Urothelium cell line (cell line): ENCODE data around the gene RPL10A.

Experiments used
- DNase-seq: peaks from one replicate; pipeline ENCODE4 v3.0.0; 2011; ENCODE audit warnings: low spot score, mixed read lengths
- FAIRE-seq: peaks from 2 replicates; lab custom pipeline; 2011; peaks lifted over from hg19 to GRCh38; lab: Jason Lieb, UNC

Gene RPL10A

DNA sequence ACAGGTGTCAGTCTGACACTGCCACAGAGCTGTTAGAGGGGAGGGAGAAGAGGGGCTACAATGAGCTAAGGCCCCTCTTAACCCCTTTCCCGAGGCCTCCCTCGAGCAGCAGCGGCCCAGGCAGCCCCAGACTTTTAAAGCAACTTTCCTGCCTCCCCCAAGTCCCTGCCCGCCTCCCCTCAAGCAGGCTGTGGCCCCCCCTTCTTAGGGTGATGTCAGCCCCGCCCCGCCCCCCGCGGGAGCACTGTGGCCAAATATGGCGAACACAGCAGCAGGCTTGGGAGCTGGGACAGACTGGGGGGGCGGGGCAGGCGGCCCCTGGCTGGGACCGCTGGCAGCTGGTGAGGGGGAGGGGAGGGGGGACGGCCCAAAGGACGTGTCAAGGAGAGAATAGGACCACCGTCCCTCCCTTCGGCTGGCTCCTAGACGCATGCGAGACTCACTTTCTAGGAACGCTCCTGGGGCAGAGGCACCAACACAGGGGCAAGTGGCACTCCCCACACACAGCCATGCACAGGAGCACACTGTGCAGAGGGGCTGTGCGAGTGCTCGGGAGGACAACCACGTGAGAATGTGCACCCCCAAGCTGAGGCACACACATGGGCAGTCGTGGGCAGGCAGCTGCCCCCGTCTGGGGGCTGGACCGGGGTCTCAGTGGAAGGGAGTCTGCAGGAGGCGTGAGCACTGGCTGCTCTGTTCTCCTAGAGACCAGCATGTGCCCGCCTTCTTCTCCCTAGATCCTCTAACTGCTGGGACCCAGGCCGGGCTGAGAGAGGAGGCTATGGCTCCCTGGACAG lies 22.0 kb downstream of the RPL10A start:
- FAIRE-seq (no peak), DNase-seq (no peak)

GRCh38 chr6:35490821-35491557 lies 22.8 kb downstream of the RPL10A start:
- no peak for DNase-seq
- no peak for FAIRE-seq

GRCh38 chr6:35491558-35492257 lies 23.5 kb downstream of the RPL10A start:
- no peak for FAIRE-seq
- no peak for DNase-seq

DNA sequence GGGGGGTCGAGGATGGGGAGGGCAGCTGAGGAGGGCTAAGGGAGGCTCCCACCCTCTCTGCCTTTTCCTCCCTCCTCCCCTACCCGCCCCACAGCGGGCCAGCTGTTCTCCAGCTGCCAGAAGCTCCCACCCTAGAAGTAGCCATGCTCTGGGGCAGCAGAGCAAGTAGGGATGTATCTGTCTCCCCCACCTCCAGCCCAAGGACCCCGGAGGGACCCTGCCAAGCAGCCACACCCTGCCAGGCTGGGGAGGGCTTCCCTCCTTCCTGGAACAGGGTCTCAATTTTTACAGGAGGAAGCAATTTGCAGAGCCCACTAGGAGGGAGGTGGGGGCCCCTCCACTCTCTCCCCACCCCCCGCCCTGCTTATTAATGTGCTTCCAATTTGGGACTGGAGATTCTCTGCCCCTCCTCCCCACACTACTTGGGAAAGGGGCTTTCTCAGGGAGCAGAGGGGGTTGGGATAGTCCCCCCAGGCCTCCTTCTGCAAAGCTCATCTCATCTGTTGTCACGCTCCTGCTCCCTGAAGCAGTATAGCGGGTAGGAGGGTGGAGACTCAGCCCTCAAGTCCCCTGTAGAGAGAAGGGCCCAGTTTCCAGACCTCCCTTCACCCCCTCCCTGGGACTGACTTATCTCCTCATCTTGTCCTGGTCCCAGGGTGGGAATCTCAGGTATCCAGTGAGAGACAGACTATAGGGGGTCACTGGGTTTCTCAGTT lies 24.2 kb downstream of the RPL10A start:
- DNase-seq (no peak), FAIRE-seq (no peak)

DNA sequence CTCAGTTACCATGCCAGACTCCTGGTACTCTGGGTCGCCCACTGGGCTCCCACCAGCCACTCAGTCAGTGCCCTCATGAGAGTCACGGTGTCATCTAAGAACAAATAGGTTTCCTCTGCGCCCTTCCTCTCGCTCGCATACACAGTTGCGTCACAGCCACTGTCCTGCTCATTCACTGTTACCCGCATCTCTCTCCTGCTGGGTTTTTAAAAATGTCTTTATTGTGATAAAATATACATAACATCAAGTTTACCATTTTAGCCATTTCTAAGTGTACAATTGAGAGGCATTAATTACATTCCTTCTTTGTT lies 24.7 kb downstream of the RPL10A start:
- DNase-seq (no peak), FAIRE-seq (no peak)

GRCh38 chr6:35493307-35493983 lies 25.2 kb downstream of the RPL10A start:
- peak; percentile 70 for FAIRE-seq
- no peak for DNase-seq

DNA sequence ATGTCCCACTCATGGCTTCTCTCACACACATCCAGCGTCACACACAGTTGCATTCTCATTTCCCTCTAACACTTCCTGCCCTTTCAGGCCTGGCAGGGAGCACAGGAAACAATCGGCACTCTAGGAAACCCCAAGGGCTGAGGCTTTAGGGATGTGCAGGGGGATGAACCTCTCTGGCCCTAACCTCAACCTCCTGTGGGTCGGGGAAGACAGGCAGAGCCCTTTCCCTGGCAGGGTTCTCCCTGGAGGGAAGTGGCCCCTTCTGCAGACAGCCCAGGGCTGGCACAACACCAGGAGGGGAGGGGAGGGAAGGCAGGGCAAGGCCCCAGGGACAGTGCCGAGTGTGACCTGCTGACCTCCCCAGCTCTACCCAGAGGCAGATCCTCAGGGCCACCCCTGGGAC lies 26.0 kb downstream of the RPL10A start:
- DNase-seq, result no peak
- no peak for FAIRE-seq

- DNase-seq, result no peak
- no peak for FAIRE-seq
These were observed 27.2 kb downstream of the RPL10A start for GRCh38 chr6:35495258-35496035.

- DNase-seq (peak; percentile 74), FAIRE-seq (no peak)
These were observed 28.0 kb downstream of the RPL10A start for GRCh38 chr6:35496036-35496840.

DNA sequence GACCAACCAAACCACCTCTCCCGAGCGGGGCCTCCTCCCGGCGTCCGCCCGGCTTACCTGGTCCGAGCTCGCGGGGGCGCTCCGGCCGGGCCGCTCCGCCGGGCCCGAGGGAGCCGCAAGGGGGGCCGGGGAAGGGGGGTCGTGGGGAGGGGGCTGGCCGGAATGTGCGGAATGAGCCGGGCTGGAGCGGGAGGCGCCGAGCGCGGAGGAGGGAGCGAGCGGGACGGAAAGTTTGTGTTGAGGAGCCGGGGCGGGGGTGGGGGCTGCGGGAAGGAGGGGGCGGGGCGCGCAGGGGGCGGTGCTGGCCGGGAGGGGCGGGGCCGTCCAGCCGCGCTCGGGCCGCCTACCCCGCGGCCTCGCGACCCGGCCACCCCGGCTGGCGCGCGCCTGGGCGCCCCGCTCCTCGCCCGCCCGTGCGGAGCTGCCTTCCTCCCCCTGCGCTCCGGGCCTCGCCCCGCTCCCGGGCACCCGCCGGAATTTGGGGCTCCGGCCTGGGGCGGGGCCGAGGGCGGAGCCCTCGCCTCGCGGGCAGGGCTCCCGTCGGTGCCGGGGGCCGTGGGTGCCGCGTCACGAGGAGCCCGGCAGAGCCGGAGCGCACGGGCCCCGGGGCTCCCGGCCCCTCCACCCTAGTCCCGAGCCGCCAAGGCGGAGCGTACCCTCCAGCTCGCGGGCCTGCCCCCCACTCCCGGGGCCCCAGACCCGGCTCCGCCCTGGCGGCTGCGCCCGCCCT lies 28.8 kb downstream of the RPL10A start, which contains the start of gene TEAD3:
Gene TEAD3, minus strand, starts transcription at position 239 of the 730 bp plus-strand sequence.
- no peak for FAIRE-seq
- DNase-seq, result peak; percentile 92

DNA sequence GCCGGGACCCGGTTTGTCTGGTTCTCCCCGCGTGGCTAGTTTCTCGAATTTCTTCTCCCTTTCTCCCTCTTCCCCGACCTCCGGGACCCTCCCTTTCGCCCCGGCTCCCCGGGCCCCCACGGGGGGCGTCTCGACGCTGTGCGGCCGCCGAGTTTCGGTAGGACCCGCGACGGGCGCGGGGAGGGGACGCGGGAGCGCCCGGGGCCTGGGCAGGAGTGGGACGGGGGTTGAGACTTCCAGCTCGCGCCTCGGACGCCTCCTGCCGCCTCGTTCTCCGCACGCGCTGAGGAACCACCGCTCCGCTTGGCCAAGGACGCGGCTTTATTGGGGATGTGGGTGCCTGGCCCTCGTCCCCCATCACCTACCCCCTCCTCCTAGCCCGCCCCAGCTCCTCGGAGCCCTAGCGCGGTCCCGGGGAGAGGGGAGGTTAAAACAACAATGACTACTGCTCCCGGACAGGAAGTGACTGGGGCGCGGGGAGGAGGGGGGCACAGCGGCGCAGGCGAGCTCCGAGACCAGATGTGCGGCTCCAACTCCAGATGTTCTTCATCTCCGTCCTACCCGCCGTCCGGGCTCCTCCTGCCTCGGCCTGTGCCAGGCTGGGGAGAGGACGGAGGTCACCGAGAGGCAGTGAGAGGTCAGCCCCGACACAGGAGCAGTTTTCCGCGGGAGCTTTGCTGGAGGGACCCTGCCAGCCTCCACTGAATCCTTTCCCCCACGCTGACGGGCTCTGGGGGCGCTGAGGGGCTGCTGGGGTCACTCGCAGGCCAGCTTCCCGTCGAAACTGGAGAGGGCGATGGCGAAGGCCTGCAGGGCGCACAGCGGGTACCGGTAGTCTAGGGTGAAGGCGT lies 29.6 kb downstream of the RPL10A start:
- no peak for FAIRE-seq
- peak; percentile 72 for DNase-seq

GRCh38 chr6:35498422-35499067 lies 30.3 kb downstream of the RPL10A start:
- FAIRE-seq, result no peak

GRCh38 chr6:35499372-35499771 lies 31.2 kb downstream of the RPL10A start:
- FAIRE-seq, result no peak
- DNase-seq, result no peak

More at GRCh38 chr6:35498422-35499067, 30.3 kb downstream of the RPL10A start:
- DNase-seq, result no peak

GRCh38 chr6:35500782-35501181 lies 32.6 kb downstream of the RPL10A start:
- DNase-seq (peak; percentile 30), FAIRE-seq (no peak)

DNA sequence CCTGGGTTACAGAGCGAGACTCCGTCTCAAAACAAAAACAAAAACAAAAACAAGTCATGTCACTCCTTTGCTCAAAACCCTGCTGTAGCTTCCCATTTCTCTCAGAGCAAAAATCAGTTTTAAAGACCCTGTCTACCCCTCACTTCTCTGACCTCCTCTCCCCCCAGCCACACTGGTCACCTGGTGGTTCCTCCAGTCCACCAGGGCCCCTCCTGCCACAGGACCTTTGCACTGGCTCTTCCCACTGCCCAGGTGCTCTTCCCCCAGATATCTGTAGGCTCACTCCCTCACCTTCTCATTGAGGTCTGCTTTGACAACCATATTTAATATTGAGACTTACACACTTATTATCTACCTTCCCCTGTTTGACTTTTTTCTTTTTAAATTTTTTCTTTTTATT lies 33.6 kb downstream of the RPL10A start:
- FAIRE-seq, result no peak
- no peak for DNase-seq

DNA sequence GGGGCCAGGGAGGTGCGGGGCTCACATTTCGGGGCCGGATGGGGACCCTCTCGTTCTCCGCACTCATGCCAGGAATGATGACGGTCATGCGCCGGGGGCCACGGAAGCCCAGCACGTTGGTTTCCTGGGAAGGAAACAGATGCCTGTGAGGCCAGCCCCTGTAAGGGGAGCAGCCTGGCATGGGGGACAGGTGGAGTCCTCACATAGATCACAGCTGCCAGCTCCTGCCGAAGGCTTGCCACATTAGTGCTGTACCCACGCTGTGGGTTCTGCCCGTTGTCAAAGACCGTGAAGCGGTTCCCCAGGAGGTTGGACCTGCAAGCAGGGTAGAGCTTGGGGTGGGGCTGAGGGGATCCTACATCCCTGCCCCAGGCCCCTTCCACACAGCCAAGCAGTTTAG lies 35.3 kb downstream of the RPL10A start:
- FAIRE-seq, result no peak
- no peak for DNase-seq

DNA sequence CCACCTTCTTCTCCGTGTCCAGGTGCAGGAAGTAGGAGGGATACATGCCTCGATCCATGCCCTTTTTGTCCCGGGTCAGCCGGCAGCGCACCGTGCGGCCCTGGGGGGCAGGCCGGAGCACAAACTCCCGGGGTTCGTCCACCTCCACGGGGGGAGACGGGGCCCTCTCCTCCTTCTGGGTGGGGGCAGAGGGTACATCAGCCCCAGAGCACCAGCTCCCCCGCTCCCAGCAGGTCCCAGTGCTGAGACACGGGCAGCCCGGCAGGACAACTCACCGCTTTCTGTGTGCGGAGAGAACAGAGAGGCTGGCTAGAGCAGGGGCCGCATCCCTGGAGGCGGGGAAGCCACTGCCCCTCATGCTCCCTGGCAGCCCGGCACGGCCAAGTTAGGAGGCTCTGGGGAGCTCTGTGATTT lies 37.8 kb downstream of the RPL10A start:
- FAIRE-seq, result no peak
- no peak for DNase-seq
